NCI-H2196 treated with DMSO at 0.1 percent for 48 hours (cell line): ENCODE measurements around the gene FAM209A.
"Not testable (repeated sequence)": the region's sequence is repeated elsewhere in the genome, so short reads cannot be mapped to it uniquely, and the experiment has no call there.

Experiments
- DNase-seq: peaks from one replicate; lab custom pipeline; 2025; ENCODE audit not compliant: unreplicated experiment; lab: John Stamatoyannopoulos, UW

The FAM209A gene

GRCh38 chr20:56524444-56524843, at the start of gene FAM209A:
Gene FAM209A, plus strand, starts transcription at chr20:56524744. Its CDS starts 65 bp downstream, at chr20:56524809.
- DNase-seq = not testable (repeated sequence)

GRCh38 chr20:56483970-56484369, 40.6 kb upstream of the FAM209A start:
- no peak for DNase-seq

DNA sequence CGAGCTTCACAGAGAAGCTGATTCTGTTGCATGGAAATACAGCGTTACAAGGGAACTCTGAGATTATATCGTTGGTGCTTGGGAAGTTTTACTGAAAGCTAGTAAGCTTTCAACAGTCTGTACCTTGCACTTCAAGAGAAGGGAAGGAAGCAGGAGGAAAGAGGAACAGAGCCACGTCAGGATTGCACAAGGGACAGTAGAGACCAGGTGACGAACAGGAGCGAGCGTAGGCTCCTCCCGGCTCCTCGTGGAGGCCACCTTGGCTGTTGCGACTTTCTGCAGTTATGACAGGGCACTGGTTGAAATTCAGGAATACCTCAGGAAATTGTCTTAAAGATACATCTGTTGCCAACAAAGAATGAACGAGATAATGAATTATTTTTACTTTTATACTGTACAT, 37.3 kb upstream of the FAM209A start:
- no peak for DNase-seq

GRCh38 chr20:56488566-56488965, 36.0 kb upstream of the FAM209A start:
- DNase-seq = no peak

DNA sequence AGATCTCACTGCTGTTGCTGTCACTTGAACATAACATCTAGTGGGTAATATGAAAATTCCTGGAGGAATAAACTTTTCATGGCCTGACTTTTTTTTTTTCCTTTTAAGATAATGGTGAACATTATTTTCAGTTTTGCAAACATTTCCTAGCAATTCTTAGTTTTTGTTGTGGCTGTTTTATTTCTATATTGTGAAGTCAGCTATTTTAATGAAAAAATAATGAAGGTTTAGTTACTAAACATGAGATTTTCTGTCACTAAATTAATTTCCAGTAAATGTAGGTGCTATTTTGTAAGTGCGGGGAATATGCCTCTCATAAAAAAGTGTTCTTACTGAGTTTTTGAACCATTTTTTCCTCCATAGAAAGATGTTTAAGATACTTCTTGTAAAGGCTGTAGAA, 23.4 kb upstream of the FAM209A start:
- no peak for DNase-seq

DNA sequence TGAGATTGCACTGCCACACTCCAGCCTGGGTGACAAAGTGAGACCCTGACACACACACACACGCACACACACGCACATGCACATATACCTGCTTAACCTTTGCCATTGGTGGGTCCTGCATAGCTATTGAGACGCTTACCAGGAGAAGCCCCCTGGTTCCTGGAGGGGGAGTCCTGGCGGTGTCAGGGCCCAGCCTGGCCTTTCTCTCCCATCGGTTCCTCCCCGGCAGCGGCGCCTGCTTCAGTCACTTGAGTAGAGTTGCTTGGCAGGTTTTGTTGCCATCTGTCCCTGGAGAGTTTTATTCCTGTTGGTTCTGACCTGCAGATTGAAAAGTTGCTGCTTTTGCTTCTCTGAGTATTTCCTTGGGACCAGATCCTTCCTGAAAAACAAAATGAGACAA, 20.6 kb upstream of the FAM209A start:
- DNase-seq = no peak

GRCh38 chr20:56504373-56505005, 20.1 kb upstream of the FAM209A start:
- DNase-seq = no peak

DNA sequence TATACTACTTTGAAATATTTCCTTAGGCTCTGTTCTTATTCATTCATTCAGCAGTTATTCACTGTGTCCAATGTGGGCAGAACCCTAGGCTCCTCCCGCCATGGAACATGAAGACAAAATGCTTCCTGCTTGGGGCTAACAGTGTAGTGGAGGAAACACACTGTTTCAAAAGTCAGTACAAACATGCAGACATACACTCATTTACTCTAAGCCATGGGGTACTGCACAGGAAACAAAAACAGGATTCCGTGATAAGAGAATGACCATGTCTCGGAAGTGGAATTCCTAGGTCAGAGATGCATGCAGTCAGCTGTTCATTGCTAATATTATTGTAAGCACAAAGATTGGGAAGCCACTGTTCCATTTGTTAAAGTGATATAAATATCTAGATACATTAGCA, 18.4 kb upstream of the FAM209A start:
- DNase-seq = no peak

- no peak for DNase-seq
These were observed 12.6 kb upstream of the FAM209A start for GRCh38 chr20:56511926-56512325.

GRCh38 chr20:56513161-56514150, 11.1 kb upstream of the FAM209A start:
- DNase-seq = no peak

DNA sequence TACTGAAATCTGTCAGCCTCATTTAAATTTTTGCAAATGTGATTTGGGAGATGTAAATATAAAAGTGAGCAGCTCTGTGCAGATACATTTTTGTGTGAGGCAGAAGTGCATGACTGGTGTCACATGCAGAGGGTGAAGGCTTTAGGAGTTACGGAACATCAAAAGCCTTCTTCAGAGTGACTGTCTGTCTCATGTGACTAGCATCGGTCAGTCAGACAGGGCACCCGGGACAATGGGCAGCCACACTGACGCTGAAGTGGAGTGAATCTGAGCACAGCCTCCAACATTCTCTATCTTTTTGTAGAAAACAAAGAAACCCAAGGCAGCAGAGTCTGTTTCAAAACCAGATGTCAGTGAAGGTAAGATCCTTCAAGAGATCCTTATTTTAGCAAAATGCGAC, 7.9 kb upstream of the FAM209A start:
- no peak for DNase-seq

- DNase-seq = no peak
These were observed 7.3 kb upstream of the FAM209A start for GRCh38 chr20:56517211-56517610.

GRCh38 chr20:56517641-56518040, 6.9 kb upstream of the FAM209A start:
- no peak for DNase-seq

DNA sequence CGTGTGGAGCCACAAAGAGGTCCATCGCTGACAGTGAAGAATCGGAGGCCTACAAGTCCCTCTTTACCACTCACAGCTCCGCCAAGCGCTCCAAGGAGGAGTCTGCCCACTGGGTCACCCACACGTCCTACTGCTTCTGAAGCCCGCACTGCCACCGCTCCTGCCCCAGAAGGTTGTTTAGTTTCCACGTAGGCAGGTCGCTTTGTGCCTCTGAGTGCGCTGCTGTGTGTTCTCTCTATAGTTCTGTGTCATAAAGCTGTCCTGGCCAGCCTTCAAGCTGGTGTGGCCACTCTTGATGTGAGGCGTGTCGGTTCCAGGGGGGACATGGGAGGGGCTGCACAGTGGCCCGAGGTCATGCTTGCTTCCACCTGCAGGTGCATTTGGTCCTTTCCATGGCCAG, 6.4 kb upstream of the FAM209A start:
- no peak for DNase-seq

DNA sequence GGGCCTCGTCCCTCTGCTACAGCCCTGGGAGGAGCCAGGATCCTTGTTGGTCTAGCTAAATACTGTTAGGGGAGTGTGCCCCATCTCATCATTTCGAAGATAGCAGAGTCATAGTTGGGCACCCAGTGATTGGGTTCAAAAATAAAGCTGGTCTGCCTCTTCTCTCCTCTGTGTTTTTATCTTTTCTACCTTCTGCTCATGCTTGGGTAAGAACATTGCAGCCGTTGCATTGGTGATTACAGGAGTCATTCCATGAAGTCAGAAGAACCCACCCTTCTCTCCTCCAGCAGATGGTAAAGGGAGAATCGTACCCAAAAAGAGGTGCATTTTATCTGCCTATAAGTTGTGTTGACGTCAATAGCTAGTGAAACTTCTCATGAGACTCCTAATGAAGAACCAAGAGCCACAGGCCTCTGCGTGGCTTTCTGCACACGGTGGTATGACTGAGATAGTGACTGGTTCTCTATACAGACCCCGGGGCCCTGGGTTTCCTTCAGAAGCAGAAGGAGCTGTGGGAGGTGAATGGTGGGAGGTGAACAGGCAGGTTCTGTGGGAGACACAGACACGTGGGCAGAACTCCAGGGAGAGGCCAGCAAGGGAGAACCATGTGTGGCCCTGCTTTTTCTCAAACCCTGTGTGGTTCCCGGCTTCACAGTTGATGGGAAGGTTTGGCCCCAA, 5.7 kb upstream of the FAM209A start:
- no peak for DNase-seq

DNA sequence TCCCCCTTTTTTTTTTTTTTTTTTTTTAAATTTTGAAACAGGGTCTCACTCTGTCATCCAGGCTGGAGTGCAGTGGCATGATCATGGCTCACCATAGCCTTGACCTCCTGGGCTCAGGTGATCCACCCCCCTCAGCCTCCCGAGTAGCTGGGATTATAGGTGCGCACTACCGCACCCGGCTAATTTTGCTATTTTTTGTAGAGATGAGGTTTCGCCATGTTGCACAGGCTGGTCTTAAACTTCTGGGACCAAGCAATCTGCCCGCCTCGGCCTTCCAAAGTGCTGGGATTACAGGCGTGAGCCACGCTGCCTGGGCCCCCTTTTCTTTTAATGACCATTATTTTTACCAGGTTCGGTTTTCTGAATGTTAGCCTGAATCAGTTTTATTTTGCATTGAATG, 5.0 kb upstream of the FAM209A start:
- DNase-seq = no peak

- no peak for DNase-seq
These were observed 4.4 kb upstream of the FAM209A start for GRCh38 chr20:56520180-56520579.

DNA sequence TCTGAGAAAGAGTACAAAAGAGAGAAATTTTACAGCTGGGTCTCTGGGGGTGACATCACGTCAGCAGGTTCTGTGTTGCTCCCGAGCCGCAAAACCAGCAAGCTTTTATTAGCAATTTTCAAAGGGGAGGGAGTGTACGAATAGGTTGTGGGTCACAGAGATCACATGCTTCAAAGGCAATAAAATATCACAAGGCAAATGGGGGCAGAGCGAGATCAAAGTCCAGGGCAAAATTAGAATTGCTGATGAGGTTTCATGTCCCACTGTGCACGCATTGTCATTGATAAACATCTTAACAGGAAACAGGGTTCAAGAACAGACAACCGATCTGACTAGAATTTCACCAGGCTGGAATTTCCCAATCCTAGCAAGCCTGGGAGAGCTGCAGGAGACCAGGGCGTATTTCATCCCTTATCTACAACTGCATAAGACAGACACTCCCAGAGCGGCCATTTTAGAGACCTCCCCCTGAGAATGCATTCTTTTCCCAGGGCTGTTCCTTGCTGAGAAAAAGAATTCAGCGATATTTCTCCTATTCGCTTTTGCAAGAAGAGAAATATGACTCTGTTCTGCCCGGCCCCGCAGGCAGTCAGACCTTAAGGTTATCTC, 3.7 kb upstream of the FAM209A start:
- DNase-seq = not testable (repeated sequence)

DNA sequence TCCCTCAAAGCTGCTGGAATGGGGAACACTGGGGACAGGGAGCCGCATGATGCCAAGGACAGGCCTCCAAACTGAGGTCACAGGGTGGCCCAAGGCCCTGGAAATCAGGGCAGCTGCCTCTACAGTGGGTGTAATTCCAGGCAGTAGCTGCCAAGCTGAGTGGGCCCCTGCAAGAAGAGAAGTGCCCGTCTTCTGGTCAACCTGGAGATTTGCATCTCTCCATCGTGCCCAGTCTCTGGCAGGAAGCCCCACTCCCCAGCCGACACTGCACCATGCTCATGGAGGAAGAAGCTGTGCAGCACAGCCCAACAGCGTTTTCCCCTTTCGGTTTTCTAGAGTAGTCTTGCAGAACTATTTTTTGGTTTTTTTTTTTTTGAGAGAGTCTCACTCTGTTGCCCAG, 2.2 kb upstream of the FAM209A start:
- DNase-seq = no peak

DNA sequence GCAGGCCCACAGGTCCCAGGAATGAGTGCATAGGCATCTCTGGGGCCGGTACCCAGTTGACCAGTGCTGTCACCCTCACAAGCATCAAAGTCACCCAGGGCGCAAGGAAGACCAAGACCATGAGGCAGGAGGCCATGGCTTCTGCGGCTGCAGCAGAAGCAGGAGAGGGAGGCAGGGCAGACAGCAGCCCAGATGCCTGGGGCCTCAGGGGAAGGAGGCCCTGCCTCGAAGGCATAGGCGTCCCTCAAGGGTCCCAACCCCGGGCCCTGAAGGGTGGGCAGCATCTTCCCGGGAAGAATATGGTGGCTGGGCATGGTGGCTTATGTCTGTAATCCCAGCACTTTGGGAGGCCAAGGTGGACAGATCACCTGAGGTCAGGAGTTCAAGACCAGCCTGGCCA, 3.0 kb downstream of the FAM209A start:
- no peak for DNase-seq

- not testable (repeated sequence) for DNase-seq
These were observed 8.4 kb downstream of the FAM209A start, which contains the start of gene FAM209B for GRCh38 chr20:56532946-56533345. Gene FAM209B, plus strand, starts transcription at chr20:56533246. Its CDS starts 96 bp downstream, at chr20:56533342.
